Measurements from ENCODE around the gene TRMO. TPM values are rescaled to one million over a fixed set of nuclear protein-coding genes. Genes with fewer than 3 reads are reported as not detected.

TRMO gene
- total RNA-seq, 4 donors from 2014 or later = 16.0 to 41.1 (median 20.7) TPM

DNA sequence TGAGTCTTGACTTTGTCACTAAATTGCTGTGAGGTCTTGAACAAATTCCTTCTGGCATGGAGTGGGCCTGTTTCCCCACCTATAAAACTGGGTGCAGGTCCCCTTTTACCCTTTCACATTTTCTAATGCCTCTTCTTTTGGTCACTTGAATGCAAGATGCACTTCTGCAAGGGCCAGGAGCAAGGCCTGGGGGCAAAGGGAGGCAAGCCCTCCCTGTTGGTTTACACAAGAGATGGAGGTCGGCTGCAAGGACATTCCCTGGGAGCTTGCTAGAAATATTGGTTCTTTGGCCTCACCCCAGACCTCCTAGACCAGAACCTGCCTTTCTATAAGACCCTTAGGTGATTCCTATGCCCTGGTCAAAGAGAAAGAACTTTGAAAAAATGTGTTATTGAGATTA, 63.5 kb downstream of the TRMO start:
- Histone ChIP-seq H3K4me1 (peaks cover 13 to 64% (median 16%) of the 10 kb centered on the region in 3 donors), H3K36me3 (no peaks in the 10 kb centered on the region), H3K4me3 (no peak overlapping the region), H3K27ac (no peak overlapping the region), H3K27me3 (peaks cover 0 to 88% (median 6%) of the 10 kb centered on the region in 4 donors), H3K9me3 (no peaks in the 10 kb centered on the region)
- WGBS, 2 donors = 23 to 40% methylated on average over 1 of the region's 1 CpG
- intact Hi-C loops (cut with DNase I) = no loop called here
- no peak for TF ChIP-seq CTCF (IDR thresholded peaks at IDR 0.05)
- no peak for TF ChIP-seq POLR2A (IDR thresholded peaks at IDR 0.05)
- DNase-seq = no peak

- Histone ChIP-seq H3K27me3 (peaks cover 2 to 92% (median 6%) of the 10 kb centered on the region in 4 donors), H3K4me1 (peaks cover 12 to 64% (median 16%) of the 10 kb centered on the region in 3 donors), H3K36me3 (no peaks in the 10 kb centered on the region), H3K9me3 (no peaks in the 10 kb centered on the region), H3K4me3 (no peak overlapping the region), H3K27ac (no peak overlapping the region)
- TF ChIP-seq POLR2A (IDR thresholded peaks at IDR 0.05) = no peak
- no peak for TF ChIP-seq CTCF (IDR thresholded peaks at IDR 0.05)
- intact Hi-C loops (cut with DNase I) = no loop called here
- WGBS, 2 donors = 56 to 57% methylated on average over 5 to 6 of the region's 6 CpGs
- no peak for DNase-seq
These were observed 63.9 kb downstream of the TRMO start for GRCh38 chr9:97858393-97858713.

GRCh38 chr9:97857606-97858392, 64.5 kb downstream of the TRMO start:
- Histone ChIP-seq H3K36me3 (no peaks in the 10 kb centered on the region), H3K4me1 (peaks cover 13 to 64% (median 17%) of the 10 kb centered on the region in 3 donors), H3K4me3 (no peak overlapping the region), H3K27ac (no peak overlapping the region), H3K27me3 (peaks cover 5 to 93% (median 9%) of the 10 kb centered on the region in 4 donors), H3K9me3 (no peaks in the 10 kb centered on the region)
- DNase-seq = no peak
- intact Hi-C loops (cut with DNase I) = no loop called here
- 45 to 46% methylated on average over 31 to 38 of the region's 54 CpGs for WGBS, 2 donors
- TF ChIP-seq CTCF (IDR thresholded peaks at IDR 0.05) (no peak), POLR2A (IDR thresholded peaks at IDR 0.05) (no peak)

DNA sequence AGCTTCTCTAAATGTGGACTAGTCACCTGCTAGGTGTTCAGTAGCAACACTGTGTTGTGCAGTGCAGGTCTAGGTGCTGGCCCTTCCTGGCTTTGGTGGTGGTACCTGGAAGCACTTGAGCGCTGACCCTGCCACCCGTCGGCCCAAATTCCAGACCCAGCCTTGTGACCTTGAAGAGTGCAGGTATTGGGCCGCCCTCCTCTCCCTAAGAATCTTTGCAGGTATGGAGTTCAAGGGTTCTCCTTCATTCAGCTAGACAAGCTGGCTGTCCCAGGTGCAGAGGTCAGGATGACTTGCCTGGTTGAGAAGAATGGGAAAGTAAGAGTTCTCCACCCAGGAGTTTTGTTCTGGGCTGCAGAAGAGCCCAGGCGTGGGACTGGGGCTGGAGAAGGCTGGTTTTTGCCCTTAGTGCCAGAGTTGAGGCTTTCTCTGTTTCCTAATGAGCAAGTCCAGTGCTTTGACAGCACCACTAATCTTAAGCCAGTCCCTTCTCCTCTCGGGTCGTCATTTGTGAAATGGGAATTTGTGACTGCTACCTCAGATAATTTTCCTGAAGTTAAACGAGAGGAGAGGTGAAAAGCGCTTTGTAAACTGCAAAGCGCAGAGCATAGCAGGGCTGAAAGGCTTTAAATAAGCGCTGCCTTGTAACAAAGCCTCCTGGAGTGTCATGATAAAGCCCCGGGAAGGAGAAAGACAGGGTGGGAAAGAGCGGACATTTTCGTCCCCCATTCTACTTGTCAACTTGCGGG, 65.3 kb downstream of the TRMO start:
- 31 to 49% methylated on average over 13 to 15 of the region's 15 CpGs for WGBS, 2 donors
- H3K27ac ChIP-seq = no peak overlapping the region
- peaks cover 16 to 68% (median 24%) of the 10 kb centered on the region in 3 donors for H3K4me1 ChIP-seq
- no peak for DNase-seq
- H3K36me3 ChIP-seq = no peaks in the 10 kb centered on the region
- no peaks in the 10 kb centered on the region for H3K9me3 ChIP-seq
- H3K27me3 ChIP-seq = peaks cover 7 to 99% (median 10%) of the 10 kb centered on the region in 4 donors
- H3K4me3 ChIP-seq = no peak overlapping the region
- no peak for TF ChIP-seq POLR2A (IDR thresholded peaks at IDR 0.05)
- no peak for TF ChIP-seq CTCF (IDR thresholded peaks at IDR 0.05)
- intact Hi-C loops (cut with DNase I) = no loop called here

- no peaks in the 10 kb centered on the region for H3K9me3 ChIP-seq
- no peaks in the 10 kb centered on the region for H3K36me3 ChIP-seq
- intact Hi-C loops (cut with DNase I) = no loop called here
- H3K4me3 ChIP-seq = no peak overlapping the region
- TF ChIP-seq POLR2A (IDR thresholded peaks at IDR 0.05) = no peak
- no peak for TF ChIP-seq CTCF (IDR thresholded peaks at IDR 0.05)
- peaks cover 21 to 79% (median 26%) of the 10 kb centered on the region in 3 donors for H3K4me1 ChIP-seq
- WGBS, 2 donors = 36 to 40% methylated on average over 5 of the region's 5 CpGs
- no peak overlapping the region for H3K27ac ChIP-seq
- peaks cover 8 to 99% (median 15%) of the 10 kb centered on the region in 4 donors for H3K27me3 ChIP-seq
- no peak for DNase-seq
These were observed 66.4 kb downstream of the TRMO start for GRCh38 chr9:97855899-97856298.
